ENCODE measurements around the gene PSMA3.
A peak's percentile ranks its signal among the peaks of the same experiment; 100 is the strongest.
"Not testable (repeated sequence)": the region's sequence is repeated elsewhere in the genome, so short reads cannot be mapped to it uniquely, and the experiment has no call there.

Gene PSMA3

GRCh38 chr14:58244556-58245387 lies at the start of gene PSMA3:
Gene PSMA3, plus strand, starts transcription at chr14:58244843. Its CDS starts 78 bp downstream, at chr14:58244921.
- DNase-seq: peak; percentile 80 to 86

- DNase-seq: no peak
Measured at GRCh38 chr14:58196198-58196597, 48.4 kb upstream of the PSMA3 start.

- DNase-seq: no peak
Measured at GRCh38 chr14:58198086-58198485, 46.6 kb upstream of the PSMA3 start.

DNA sequence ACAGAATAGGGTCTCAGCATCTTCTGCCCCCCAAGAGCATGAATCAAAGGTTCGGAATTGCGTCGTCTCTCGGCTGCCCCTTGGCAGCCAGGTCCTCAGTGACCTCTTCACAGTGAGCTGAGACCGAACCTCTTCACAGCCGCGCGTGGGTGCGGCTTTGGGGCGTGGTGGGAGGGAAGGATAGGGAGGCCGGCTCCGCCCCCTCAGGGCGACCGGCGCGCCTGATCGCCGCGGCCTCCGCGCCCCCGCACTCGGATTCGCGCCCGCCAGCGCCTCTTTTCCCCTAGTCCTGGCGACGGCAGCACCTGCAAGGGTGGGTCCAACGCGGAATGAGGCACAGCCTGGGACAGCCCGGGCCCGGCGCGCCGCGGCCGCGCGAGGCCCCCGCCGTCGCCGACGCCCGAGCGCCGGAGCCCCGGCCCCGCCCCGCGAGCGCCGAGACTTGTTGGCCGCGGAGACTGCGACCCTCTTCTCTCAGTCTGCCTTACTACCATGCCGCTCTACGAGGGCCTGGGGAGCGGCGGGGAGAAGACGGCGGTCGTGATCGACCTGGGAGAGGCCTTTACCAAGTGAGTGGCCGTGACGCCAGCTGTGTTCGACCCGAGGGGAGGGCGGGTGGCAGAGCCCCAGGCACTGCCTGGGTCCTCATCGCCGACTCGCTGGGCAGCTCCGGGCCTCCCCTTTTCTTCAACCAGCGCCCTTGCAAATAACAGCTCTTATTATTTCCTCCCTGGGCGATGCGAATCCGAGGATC lies 44.7 kb upstream of the PSMA3 start, which contains the start of gene ACTR10:
Gene ACTR10, plus strand, starts transcription at position 424 of the 754 bp plus-strand sequence. Its CDS starts 69 bp downstream, at position 493.
- DNase-seq: peak; percentile 57 to 72

GRCh38 chr14:58200480-58200841 lies 44.2 kb upstream of the PSMA3 start:
- no peak for DNase-seq

DNA sequence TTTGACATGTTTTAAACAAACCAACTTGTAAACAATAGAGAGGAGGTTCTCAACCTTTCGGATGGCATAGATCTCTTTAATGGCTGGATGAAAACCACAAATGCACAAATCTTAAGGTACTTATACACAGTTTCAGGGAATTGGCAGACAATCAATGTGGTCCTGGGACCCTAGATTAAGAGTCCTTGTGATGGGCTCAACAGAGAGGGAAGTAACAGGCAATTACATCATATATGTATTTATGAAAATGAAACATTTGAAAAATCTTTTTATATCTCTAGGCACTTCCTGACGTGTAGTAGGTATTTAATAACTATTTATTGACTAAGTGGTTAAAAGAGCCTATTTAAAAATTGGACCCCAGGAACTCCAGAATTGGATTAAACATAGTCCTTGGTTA lies 43.8 kb upstream of the PSMA3 start:
- no peak for DNase-seq

DNA sequence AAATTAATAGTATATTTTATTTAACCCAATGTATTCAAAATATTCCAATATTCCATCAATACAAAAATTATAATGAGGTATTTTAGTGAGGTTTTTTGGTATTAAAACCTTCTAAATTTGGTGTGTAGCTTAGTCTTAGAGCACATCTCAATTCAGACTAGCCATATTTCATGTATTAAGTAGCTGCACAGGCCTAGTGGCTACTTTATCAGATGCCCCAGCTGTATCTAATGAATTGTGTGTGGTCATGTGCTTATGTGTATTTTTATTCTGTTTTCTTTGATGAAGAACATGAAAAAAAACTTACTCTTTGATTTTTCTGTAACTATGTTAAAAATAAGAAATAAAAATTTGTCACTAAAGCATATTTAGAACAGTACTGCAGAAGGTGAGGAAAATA lies 31.5 kb upstream of the PSMA3 start:
- DNase-seq: no peak

DNA sequence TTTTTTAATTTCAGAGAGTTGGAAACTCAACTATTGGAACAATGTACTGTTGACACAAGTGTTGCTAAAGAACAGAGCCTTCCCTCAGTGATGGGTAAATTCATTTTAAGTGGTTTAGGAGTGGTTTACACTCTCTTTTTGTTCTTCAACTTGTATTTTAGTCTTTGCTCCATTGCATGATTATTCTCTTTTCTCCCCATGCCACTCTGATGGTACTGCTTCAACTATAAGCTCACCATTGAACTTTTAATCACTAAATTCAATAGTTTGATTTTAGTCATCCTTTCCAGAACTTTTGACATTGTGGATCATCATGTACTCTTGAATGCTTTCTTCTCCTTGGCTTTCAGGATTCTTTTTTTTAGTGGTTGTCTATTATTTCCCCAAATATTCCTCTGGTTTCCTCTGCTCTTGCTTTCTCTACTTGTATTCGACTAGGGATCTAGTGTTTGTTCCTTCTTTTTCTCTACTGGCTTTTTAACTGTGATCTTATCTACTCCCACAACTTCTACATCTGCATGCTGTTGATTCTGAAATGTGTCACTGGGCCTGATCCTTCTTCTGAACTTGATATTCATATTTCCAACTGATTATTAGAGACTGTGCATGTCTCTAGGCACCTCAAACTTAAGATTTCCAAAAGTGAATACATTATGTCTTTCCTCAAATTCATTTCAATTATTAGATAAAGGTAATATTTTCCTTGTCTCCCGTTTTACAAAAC lies 29.3 kb upstream of the PSMA3 start:
- DNase-seq: no peak

DNA sequence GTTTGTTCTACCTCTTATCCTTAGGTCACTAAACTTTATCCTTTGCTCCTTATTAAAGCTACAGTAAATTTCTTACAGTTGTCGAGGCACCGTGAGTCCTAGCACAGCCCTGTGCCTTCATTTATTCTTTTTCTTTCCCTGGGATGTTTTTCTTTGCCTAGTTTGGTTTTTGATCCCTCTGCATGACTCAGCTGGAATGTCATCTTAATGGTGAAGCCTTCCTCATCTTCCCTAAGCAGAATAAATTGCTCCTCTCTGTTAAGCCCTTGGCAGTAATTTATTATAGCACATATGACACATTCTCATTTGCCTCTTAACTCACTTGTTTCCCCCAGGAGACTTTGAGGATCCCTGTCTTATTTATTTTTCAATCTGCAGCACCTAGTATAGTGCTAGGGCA lies 28.1 kb upstream of the PSMA3 start:
- no peak for DNase-seq

GRCh38 chr14:58227096-58227819 lies 17.4 kb upstream of the PSMA3 start:
- DNase-seq: no peak

GRCh38 chr14:58238252-58239243 lies 6.1 kb upstream of the PSMA3 start:
- no peak for DNase-seq

GRCh38 chr14:58239244-58240195 lies 5.1 kb upstream of the PSMA3 start:
- peak in 1 of 2 experiments; percentile 37 for DNase-seq

DNA sequence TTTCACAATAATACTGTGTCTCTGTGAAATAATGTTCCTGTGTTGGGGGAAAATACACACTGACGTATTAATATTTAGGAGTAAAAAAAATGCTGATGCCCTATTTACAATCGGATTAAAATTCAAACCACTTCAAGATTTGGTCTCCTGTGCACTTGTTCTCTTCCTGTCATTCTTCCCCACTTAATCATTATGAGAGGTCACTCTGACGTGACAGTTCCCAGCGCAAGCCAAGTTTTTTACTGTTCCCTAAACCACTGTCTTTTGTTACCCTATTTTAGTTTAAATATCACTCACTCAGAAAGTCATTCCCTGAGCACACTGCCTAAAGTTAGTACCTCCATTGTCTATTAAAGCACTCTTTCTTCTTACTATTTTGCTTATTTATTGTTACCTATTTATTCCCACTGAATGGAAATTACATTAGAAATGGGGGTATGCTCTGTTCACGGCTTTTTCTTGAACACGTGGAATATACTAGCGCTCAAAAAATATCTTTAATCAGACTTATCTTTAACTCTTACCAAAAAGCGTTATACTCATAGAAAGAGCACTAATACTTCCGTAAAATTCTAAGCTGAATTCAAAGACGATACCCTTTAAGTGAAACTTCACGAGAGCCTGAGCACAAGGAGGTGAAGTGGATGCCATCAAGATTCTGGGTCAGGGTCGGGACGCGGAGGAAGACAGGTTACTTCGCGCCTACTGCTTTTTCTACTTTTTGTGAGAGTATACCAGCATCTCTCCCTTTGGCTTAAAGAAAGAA lies 670 bp upstream of the PSMA3 start:
- DNase-seq: peak in 1 of 2 experiments; percentile 42

DNA sequence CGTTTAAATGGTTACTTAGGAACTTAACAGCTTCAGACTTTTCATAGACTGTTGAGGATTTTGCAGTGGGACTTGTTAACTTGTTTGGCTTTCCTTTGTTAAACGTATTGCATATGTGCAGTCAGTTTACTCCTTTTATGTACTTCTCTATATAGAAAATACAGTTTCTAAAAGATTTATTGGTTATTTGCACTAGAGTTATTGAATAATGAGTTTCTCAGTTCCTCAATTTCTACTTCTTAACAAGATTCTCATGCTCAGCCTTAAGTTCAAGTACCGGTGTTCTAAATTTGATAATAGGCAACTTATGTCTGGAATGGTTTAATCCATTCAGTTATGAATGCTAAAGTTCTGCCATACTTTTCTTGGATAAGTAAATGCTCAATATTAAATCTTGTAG lies 919 bp downstream of the PSMA3 start:
- DNase-seq: no peak

DNA sequence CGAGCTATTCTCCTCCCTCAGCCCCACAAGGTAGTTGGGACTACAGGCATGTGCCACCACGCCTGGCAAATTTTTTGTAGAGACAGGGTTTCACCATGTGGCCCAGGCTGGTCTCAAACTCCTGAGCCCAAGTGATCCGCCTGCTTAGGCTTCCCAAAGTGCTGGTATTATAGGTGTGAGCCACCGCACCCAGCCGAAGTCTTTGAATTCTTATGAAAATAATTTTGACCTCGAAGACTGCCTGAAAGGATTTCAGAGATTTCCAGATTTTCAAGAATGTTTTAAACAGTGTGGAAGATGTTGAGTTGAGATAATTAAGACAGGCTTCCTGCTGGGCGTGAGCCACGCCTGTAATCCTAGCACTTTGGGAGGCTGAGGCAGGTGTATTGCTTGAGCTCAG lies 5.0 kb downstream of the PSMA3 start:
- DNase-seq: no peak

GRCh38 chr14:58258156-58258555 lies 13.5 kb downstream of the PSMA3 start:
- DNase-seq: no peak

GRCh38 chr14:58262005-58262404 lies 17.4 kb downstream of the PSMA3 start:
- DNase-seq: not testable (repeated sequence)

GRCh38 chr14:58265401-58265800 lies 20.8 kb downstream of the PSMA3 start:
- no peak for DNase-seq

- DNase-seq: no peak
Measured at GRCh38 chr14:58270628-58271027, 26.0 kb downstream of the PSMA3 start.
